Keratinocyte (primary cell): Measurements from ENCODE around the gene TPD52L2.

Source experiments
- CTCF ChIP-seq, 3 experiments: IDR thresholded peaks in 1 of 3; conservative IDR thresholded peaks in 1 of 3; optimal IDR thresholded peaks in 1 of 3; 2 replicates in 2 of 3; 3 replicates in 1 of 3; pipeline versions ENCODE3 to v1.5.1; 2011; ENCODE audit warnings: low read length in 3 of 3, mild to moderate bottlenecking in 3 of 3, moderate library complexity in 2 of 3, control low read depth in 1 of 3, inconsistent platforms in 1 of 3; ENCODE audit not compliant: insufficient read depth in 2 of 3; ENCODE audit errors: extremely low read depth in 1 of 3
- EZH2 ChIP-seq: IDR thresholded peaks from one replicate; pipeline ENCODE4 v1.6.1; 2012; ENCODE audit warnings: inconsistent platforms, mild to moderate bottlenecking, low read length, moderate library complexity

GRCh38 chr20:63893999-63894357, 28.9 kb downstream of the TPD52L2 start:
- TF ChIP-seq EZH2 (no peak), CTCF (optimal IDR thresholded peaks at IDR 0.05 in 1 of 3, IDR thresholded peaks at IDR 0.05 in 1 of 3, conservative IDR thresholded peaks at IDR 0.05 in 1 of 3; ENCODE audit: extremely low read depth in 1 of 3, insufficient read depth in 2 of 3, low read length in 3 of 3) (no peak)
